GM18505 (cell line): ENCODE data around the gene ITGA6.

Experiments used
- ATAC-seq: cut with Tn5 transposase; IDR thresholded peaks from one replicate; pipeline ENCODE4 v1.9.1; 2021; ENCODE audit not compliant: unreplicated experiment
- POLR2A ChIP-seq: IDR thresholded peaks from 4 replicates; pipeline ENCODE4 v1.6.1; 2011; ENCODE audit warnings: borderline replicate concordance; ENCODE audit not compliant: insufficient read depth, insufficient read length; ENCODE audit errors: extremely low read depth

ITGA6 gene

GRCh38 chr2:172427990-172428831 is 825 bp downstream of the ITGA6 start:
- no peak for ATAC-seq
- TF ChIP-seq POLR2A: no peak

GRCh38 chr2:172428832-172429210 is 1.4 kb downstream of the ITGA6 start:
- ATAC-seq: no peak

GRCh38 chr2:172429301-172429968 is 2.0 kb downstream of the ITGA6 start:
- no peak for TF ChIP-seq POLR2A
- no peak for ATAC-seq

More at GRCh38 chr2:172428832-172429210, 1.4 kb downstream of the ITGA6 start:
- TF ChIP-seq POLR2A: no peak

GRCh38 chr2:172430027-172430426 is 2.6 kb downstream of the ITGA6 start:
- no peak for TF ChIP-seq POLR2A
- no peak for ATAC-seq

GRCh38 chr2:172430678-172431077 is 3.3 kb downstream of the ITGA6 start:
- no peak for TF ChIP-seq POLR2A
- no peak for ATAC-seq

- ATAC-seq: no peak
- no peak for TF ChIP-seq POLR2A
These were observed 4.1 kb downstream of the ITGA6 start for GRCh38 chr2:172431463-172431862.

- no peak for ATAC-seq
- TF ChIP-seq POLR2A: no peak
These were observed 4.6 kb downstream of the ITGA6 start for GRCh38 chr2:172431993-172432392.

- ATAC-seq: no peak
- TF ChIP-seq POLR2A: no peak
These were observed 5.8 kb downstream of the ITGA6 start for GRCh38 chr2:172433144-172433543.

- no peak for ATAC-seq
- no peak for TF ChIP-seq POLR2A
These were observed 7.6 kb downstream of the ITGA6 start for GRCh38 chr2:172434821-172435605.

GRCh38 chr2:172435606-172435911 is 8.2 kb downstream of the ITGA6 start:
- no peak for ATAC-seq
- TF ChIP-seq POLR2A: no peak

- ATAC-seq: no peak
- no peak for TF ChIP-seq POLR2A
These were observed 9.5 kb downstream of the ITGA6 start for GRCh38 chr2:172436889-172437288.

GRCh38 chr2:172437419-172438341 is 10.3 kb downstream of the ITGA6 start:
- TF ChIP-seq POLR2A: no peak
- ATAC-seq: no peak
